Endothelial cell (in vitro differentiated cells): ENCODE data around the gene EEF1A2. TPM values are rescaled to one million over a fixed set of nuclear protein-coding genes. Genes with fewer than 3 reads are reported as not detected.

Experiments
- DNase-seq: peaks from one replicate; pipeline ENCODE4 v3.0.0; 2021; ENCODE audit warnings: low spot score
- H3K27ac Mint-ChIP-seq: one replicate; pipeline ENCODE4 v1.8.0; 2021; ENCODE audit warnings: mixed read lengths, inconsistent platforms; ENCODE audit not compliant: unreplicated experiment
- H3K27me3 Mint-ChIP-seq: one replicate; pipeline ENCODE4 v1.8.0; 2021; ENCODE audit warnings: mild to moderate bottlenecking, moderate library complexity, mixed read lengths, inconsistent platforms; ENCODE audit not compliant: unreplicated experiment
- H3K36me3 Mint-ChIP-seq: one replicate; pipeline ENCODE4 v1.8.0; 2021; ENCODE audit warnings: mild to moderate bottlenecking, low read depth, mixed read lengths, inconsistent platforms; ENCODE audit not compliant: unreplicated experiment
- H3K4me1 Mint-ChIP-seq: one replicate; pipeline ENCODE4 v1.8.0; 2021; ENCODE audit warnings: mild to moderate bottlenecking, mixed read lengths, inconsistent platforms; ENCODE audit not compliant: unreplicated experiment
- H3K4me3 Mint-ChIP-seq: one replicate; pipeline ENCODE4 v1.8.0; 2021; ENCODE audit warnings: mild to moderate bottlenecking, mixed read lengths, inconsistent platforms; ENCODE audit not compliant: unreplicated experiment
- H3K9me3 Mint-ChIP-seq: one replicate; pipeline ENCODE4 v1.8.0; 2021; ENCODE audit warnings: mixed read lengths, inconsistent platforms; ENCODE audit not compliant: unreplicated experiment
- CTCF ChIP-seq: fragments of 200-600 bp; sonication (generic); IDR thresholded peaks from one replicate; pipeline ENCODE4 v1.5.0; 2021; ENCODE audit warnings: antibody characterized with exemption; ENCODE audit not compliant: unreplicated experiment
- total RNA-seq: library from RNA; stranded (reverse); fragmentation: NEBNext Ultra II Directional; extraction: Animal tissue kit (Norgen Biotek cat#: 25700); gene quantifications from one replicate; pipeline ENCODE4 v1.2.1, GENCODE V29; 2021; ENCODE audit not compliant: unreplicated experiment

EEF1A2 gene
- total RNA-seq, 1 donor from 2014 or later, result 0.31 TPM

- H3K27ac Mint-ChIP-seq, result no peak overlapping the region
- no peaks in the 10 kb centered on the region for H3K9me3 Mint-ChIP-seq
- peak overlapping the region; percentile 65 for H3K4me3 Mint-ChIP-seq
- H3K4me1 Mint-ChIP-seq, result peaks cover 2% of the 10 kb centered on the region
- peaks cover 12% of the 10 kb centered on the region for H3K36me3 Mint-ChIP-seq
- TF ChIP-seq CTCF, result no peak
- no peak for DNase-seq
- peaks cover 15% of the 10 kb centered on the region for H3K27me3 Mint-ChIP-seq
Measured at GRCh38 chr20:63522981-63523611, 24.2 kb upstream of the EEF1A2 start.

- Mint-ChIP-seq H3K27me3 (peaks cover 17% of the 10 kb centered on the region), H3K4me1 (peaks cover 5% of the 10 kb centered on the region), H3K9me3 (no peaks in the 10 kb centered on the region), H3K4me3 (peak overlapping the region; percentile 77), H3K36me3 (peaks cover 15% of the 10 kb centered on the region), H3K27ac (no peak overlapping the region)
- TF ChIP-seq CTCF, result no peak
- no peak for DNase-seq
Measured at GRCh38 chr20:63522091-63522868, 23.4 kb upstream of the EEF1A2 start.

- peak overlapping the region; percentile 42 for H3K27ac Mint-ChIP-seq
- H3K36me3 Mint-ChIP-seq, result peaks cover 15% of the 10 kb centered on the region
- H3K4me3 Mint-ChIP-seq, result peak overlapping the region; percentile 91
- DNase-seq, result no peak
- H3K4me1 Mint-ChIP-seq, result peaks cover 5% of the 10 kb centered on the region
- H3K9me3 Mint-ChIP-seq, result no peaks in the 10 kb centered on the region
- no peak for TF ChIP-seq CTCF
- peaks cover 17% of the 10 kb centered on the region for H3K27me3 Mint-ChIP-seq
Measured at GRCh38 chr20:63521602-63522001, 22.7 kb upstream of the EEF1A2 start.

GRCh38 chr20:63520934-63521601 lies 22.2 kb upstream of the EEF1A2 start:
- TF ChIP-seq CTCF, result no peak
- H3K27ac Mint-ChIP-seq, result peak overlapping the region; percentile 42
- peaks cover 5% of the 10 kb centered on the region for H3K4me1 Mint-ChIP-seq
- peaks cover 17% of the 10 kb centered on the region for H3K27me3 Mint-ChIP-seq
- H3K4me3 Mint-ChIP-seq, result peak overlapping the region; percentile 91
- no peaks in the 10 kb centered on the region for H3K9me3 Mint-ChIP-seq
- DNase-seq, result peak; percentile 65
- H3K36me3 Mint-ChIP-seq, result peaks cover 15% of the 10 kb centered on the region

GRCh38 chr20:63520504-63520933 lies 21.6 kb upstream of the EEF1A2 start, which contains the start of gene PPDPF:
TSS of gene PPDPF (plus strand) at chr20:63520765. CDS start at chr20:63521309, 544 bp downstream.
- peak; percentile 90 for DNase-seq
- Mint-ChIP-seq H3K4me1 (peaks cover 5% of the 10 kb centered on the region), H3K27ac (peak within 1 kb of the TSS; percentile 88), H3K4me3 (peak within 1 kb of the TSS; percentile 91), H3K27me3 (peaks cover 17% of the 10 kb centered on the region), H3K36me3 (peaks cover 15% of the 10 kb centered on the region), H3K9me3 (no peaks in the 10 kb centered on the region)
- TF ChIP-seq CTCF, result no peak
